ENCODE results near the gene NOC4L.

NOC4L gene

GRCh38 chr12:132176920-132177551, 32.8 kb downstream of the NOC4L start:
- no peak overlapping the region for H3K4me3 ChIP-seq (ENCODE audit: low read depth, low read length)
- peaks cover 2% of the 10 kb centered on the region for H3K4me1 ChIP-seq (ENCODE audit: control insufficient read depth, insufficient read depth, low read length)
- no peak overlapping the region for H3K9ac ChIP-seq (ENCODE audit: low read depth, low read length)
- peaks cover 6% of the 10 kb centered on the region for H3K27me3 ChIP-seq (ENCODE audit: control insufficient read depth, insufficient read depth, low read length)
- H3K9me3 ChIP-seq (ENCODE audit: control insufficient read depth, insufficient read depth, low read length): no peaks in the 10 kb centered on the region
- no peaks in the 10 kb centered on the region for H3K36me3 ChIP-seq (ENCODE audit: control insufficient read depth, insufficient read depth, low read length)

- Histone ChIP-seq H3K36me3 (ENCODE audit: control insufficient read depth, insufficient read depth, low read length) (no peaks in the 10 kb centered on the region), H3K9me3 (ENCODE audit: control insufficient read depth, insufficient read depth, low read length) (no peaks in the 10 kb centered on the region), H3K4me1 (ENCODE audit: control insufficient read depth, insufficient read depth, low read length) (peaks cover 2% of the 10 kb centered on the region), H3K9ac (ENCODE audit: low read depth, low read length) (no peak overlapping the region), H3K4me3 (ENCODE audit: low read depth, low read length) (no peak overlapping the region), H3K27me3 (ENCODE audit: control insufficient read depth, insufficient read depth, low read length) (peaks cover 15% of the 10 kb centered on the region)
These were observed 34.1 kb downstream of the NOC4L start for GRCh38 chr12:132178316-132178715.

GRCh38 chr12:132178801-132179401, 34.6 kb downstream of the NOC4L start:
- Histone ChIP-seq H3K27me3 (ENCODE audit: control insufficient read depth, insufficient read depth, low read length) (peaks cover 21% of the 10 kb centered on the region), H3K4me3 (ENCODE audit: low read depth, low read length) (no peak overlapping the region), H3K9me3 (ENCODE audit: control insufficient read depth, insufficient read depth, low read length) (no peaks in the 10 kb centered on the region), H3K4me1 (ENCODE audit: control insufficient read depth, insufficient read depth, low read length) (peaks cover 2% of the 10 kb centered on the region), H3K36me3 (ENCODE audit: control insufficient read depth, insufficient read depth, low read length) (no peaks in the 10 kb centered on the region), H3K9ac (ENCODE audit: low read depth, low read length) (no peak overlapping the region)

GRCh38 chr12:132179431-132180362, 35.4 kb downstream of the NOC4L start:
- H3K4me3 ChIP-seq (ENCODE audit: low read depth, low read length): no peak overlapping the region
- peaks cover 1% of the 10 kb centered on the region for H3K4me1 ChIP-seq (ENCODE audit: control insufficient read depth, insufficient read depth, low read length)
- H3K9ac ChIP-seq (ENCODE audit: low read depth, low read length): no peak overlapping the region
- no peaks in the 10 kb centered on the region for H3K36me3 ChIP-seq (ENCODE audit: control insufficient read depth, insufficient read depth, low read length)
- no peaks in the 10 kb centered on the region for H3K9me3 ChIP-seq (ENCODE audit: control insufficient read depth, insufficient read depth, low read length)
- H3K27me3 ChIP-seq (ENCODE audit: control insufficient read depth, insufficient read depth, low read length): peaks cover 23% of the 10 kb centered on the region

GRCh38 chr12:132180648-132181546, 36.6 kb downstream of the NOC4L start:
- no peaks in the 10 kb centered on the region for H3K9me3 ChIP-seq (ENCODE audit: control insufficient read depth, insufficient read depth, low read length)

GRCh38 chr12:132181570-132182200, 37.4 kb downstream of the NOC4L start:
- Histone ChIP-seq H3K4me1 (ENCODE audit: control insufficient read depth, insufficient read depth, low read length) (no peaks in the 10 kb centered on the region), H3K27me3 (ENCODE audit: control insufficient read depth, insufficient read depth, low read length) (peaks cover 24% of the 10 kb centered on the region), H3K9ac (ENCODE audit: low read depth, low read length) (no peak overlapping the region), H3K36me3 (ENCODE audit: control insufficient read depth, insufficient read depth, low read length) (no peaks in the 10 kb centered on the region), H3K9me3 (ENCODE audit: control insufficient read depth, insufficient read depth, low read length) (no peaks in the 10 kb centered on the region), H3K4me3 (ENCODE audit: low read depth, low read length) (no peak overlapping the region)

More at GRCh38 chr12:132180648-132181546, 36.6 kb downstream of the NOC4L start:
- no peak overlapping the region for H3K9ac ChIP-seq (ENCODE audit: low read depth, low read length)
- no peak overlapping the region for H3K4me3 ChIP-seq (ENCODE audit: low read depth, low read length)
- peaks cover 24% of the 10 kb centered on the region for H3K27me3 ChIP-seq (ENCODE audit: control insufficient read depth, insufficient read depth, low read length)
- no peaks in the 10 kb centered on the region for H3K4me1 ChIP-seq (ENCODE audit: control insufficient read depth, insufficient read depth, low read length)
- no peaks in the 10 kb centered on the region for H3K36me3 ChIP-seq (ENCODE audit: control insufficient read depth, insufficient read depth, low read length)

- Histone ChIP-seq H3K27me3 (ENCODE audit: control insufficient read depth, insufficient read depth, low read length) (peaks cover 24% of the 10 kb centered on the region), H3K4me3 (ENCODE audit: low read depth, low read length) (no peak overlapping the region), H3K9me3 (ENCODE audit: control insufficient read depth, insufficient read depth, low read length) (no peaks in the 10 kb centered on the region), H3K9ac (ENCODE audit: low read depth, low read length) (no peak overlapping the region), H3K4me1 (ENCODE audit: control insufficient read depth, insufficient read depth, low read length) (no peaks in the 10 kb centered on the region), H3K36me3 (ENCODE audit: control insufficient read depth, insufficient read depth, low read length) (no peaks in the 10 kb centered on the region)
These were observed 38.0 kb downstream of the NOC4L start for GRCh38 chr12:132182206-132182710.

- no peaks in the 10 kb centered on the region for H3K4me1 ChIP-seq (ENCODE audit: control insufficient read depth, insufficient read depth, low read length)
These were observed 38.6 kb downstream of the NOC4L start for GRCh38 chr12:132182711-132183365.

GRCh38 chr12:132185705-132186104, 41.4 kb downstream of the NOC4L start:
- Histone ChIP-seq H3K9me3 (ENCODE audit: control insufficient read depth, insufficient read depth, low read length) (no peaks in the 10 kb centered on the region), H3K4me1 (ENCODE audit: control insufficient read depth, insufficient read depth, low read length) (no peaks in the 10 kb centered on the region), H3K27me3 (ENCODE audit: control insufficient read depth, insufficient read depth, low read length) (peaks cover 34% of the 10 kb centered on the region), H3K36me3 (ENCODE audit: control insufficient read depth, insufficient read depth, low read length) (no peaks in the 10 kb centered on the region), H3K4me3 (ENCODE audit: low read depth, low read length) (no peak overlapping the region), H3K9ac (ENCODE audit: low read depth, low read length) (no peak overlapping the region)

More at GRCh38 chr12:132182711-132183365, 38.6 kb downstream of the NOC4L start:
- Histone ChIP-seq H3K4me3 (ENCODE audit: low read depth, low read length) (no peak overlapping the region), H3K9me3 (ENCODE audit: control insufficient read depth, insufficient read depth, low read length) (no peaks in the 10 kb centered on the region), H3K27me3 (ENCODE audit: control insufficient read depth, insufficient read depth, low read length) (peaks cover 24% of the 10 kb centered on the region), H3K9ac (ENCODE audit: low read depth, low read length) (no peak overlapping the region), H3K36me3 (ENCODE audit: control insufficient read depth, insufficient read depth, low read length) (no peaks in the 10 kb centered on the region)

- peaks cover 38% of the 10 kb centered on the region for H3K27me3 ChIP-seq (ENCODE audit: control insufficient read depth, insufficient read depth, low read length)
- no peak overlapping the region for H3K4me3 ChIP-seq (ENCODE audit: low read depth, low read length)
- no peak overlapping the region for H3K9ac ChIP-seq (ENCODE audit: low read depth, low read length)
- no peaks in the 10 kb centered on the region for H3K36me3 ChIP-seq (ENCODE audit: control insufficient read depth, insufficient read depth, low read length)
- no peaks in the 10 kb centered on the region for H3K4me1 ChIP-seq (ENCODE audit: control insufficient read depth, insufficient read depth, low read length)
- no peaks in the 10 kb centered on the region for H3K9me3 ChIP-seq (ENCODE audit: control insufficient read depth, insufficient read depth, low read length)
These were observed 42.1 kb downstream of the NOC4L start for GRCh38 chr12:132186208-132186856.

All from iPS-15b (cell line).